HUDEP-2 (cell line): Measurements from ENCODE around the gene USP53.
"Not testable (repeated sequence)": the region's sequence is repeated elsewhere in the genome, so short reads cannot be mapped to it uniquely, and the experiment has no call there.

Experiments used
- DNase-seq, 76 experiments: peaks; one replicate each; lab custom pipeline; 2025; ENCODE audit not compliant: unreplicated experiment in 76 of 76; lab: John Stamatoyannopoulos, UW

Gene USP53

GRCh38 chr4:119227690-119228089, 15.2 kb downstream of the USP53 start:
- no peak for DNase-seq

GRCh38 chr4:119228406-119228805, 15.9 kb downstream of the USP53 start:
- DNase-seq, result no peak

GRCh38 chr4:119229908-119230687, 17.6 kb downstream of the USP53 start:
- DNase-seq, result no peak

- DNase-seq, result no peak
Observed at GRCh38 chr4:119231491-119231890, 19.0 kb downstream of the USP53 start.

- DNase-seq, result no peak
Observed at GRCh38 chr4:119232286-119232685, 19.8 kb downstream of the USP53 start.

GRCh38 chr4:119233191-119233590, 20.7 kb downstream of the USP53 start:
- DNase-seq, result no peak

GRCh38 chr4:119233750-119234149, 21.2 kb downstream of the USP53 start:
- DNase-seq, result peak in 7 of 76 experiments; percentile 0 to 6 (median 5)

- DNase-seq, result no peak
Observed at GRCh38 chr4:119237201-119237600, 24.7 kb downstream of the USP53 start.

GRCh38 chr4:119237642-119238041, 25.1 kb downstream of the USP53 start:
- no peak for DNase-seq

GRCh38 chr4:119238068-119238722, 25.7 kb downstream of the USP53 start:
- no peak for DNase-seq

- DNase-seq, result no peak
Observed at GRCh38 chr4:119240128-119240527, 27.6 kb downstream of the USP53 start.

- DNase-seq, result no peak
Observed at GRCh38 chr4:119240568-119240967, 28.1 kb downstream of the USP53 start.

- no peak for DNase-seq
Observed at GRCh38 chr4:119242417-119242816, 29.9 kb downstream of the USP53 start.

- no peak for DNase-seq
Observed at GRCh38 chr4:119243868-119244267, 31.4 kb downstream of the USP53 start.

GRCh38 chr4:119244344-119244743, 31.8 kb downstream of the USP53 start:
- no peak for DNase-seq

- no peak for DNase-seq
Observed at GRCh38 chr4:119244832-119245231, 32.3 kb downstream of the USP53 start.

- no peak for DNase-seq
Observed at GRCh38 chr4:119246177-119246733, 33.7 kb downstream of the USP53 start.

- DNase-seq, result not testable (repeated sequence)
Observed at GRCh38 chr4:119251037-119251436, 38.5 kb downstream of the USP53 start.

- DNase-seq, result not testable (repeated sequence)
Observed at GRCh38 chr4:119255223-119255622, 42.7 kb downstream of the USP53 start.

- no peak for DNase-seq
Observed at GRCh38 chr4:119260528-119260927, 48.0 kb downstream of the USP53 start.

- DNase-seq, result no peak
Observed at GRCh38 chr4:119261986-119262385, 49.5 kb downstream of the USP53 start.

GRCh38 chr4:119264743-119265142, 52.2 kb downstream of the USP53 start:
- DNase-seq, result no peak
